Nephron (organoid): Measurements from ENCODE around the gene HSPG2.

ENCODE experiments used
- H3K27ac Mint-ChIP-seq, 3 experiments: 2 replicates each; pipeline ENCODE4 v1.8.0; 2020; ENCODE audit warnings: mixed read lengths in 3 of 3, mild to moderate bottlenecking in 2 of 3, moderate library complexity in 1 of 3
- H3K27me3 Mint-ChIP-seq: 2 replicates; pipeline ENCODE4 v1.8.0; 2021; ENCODE audit warnings: low read depth, mild to moderate bottlenecking, moderate library complexity, mixed read lengths
- H3K36me3 Mint-ChIP-seq: 2 replicates; pipeline ENCODE4 v1.8.0; 2020; ENCODE audit warnings: low read depth, mixed read lengths
- H3K4me1 Mint-ChIP-seq: 2 replicates; pipeline ENCODE4 v1.8.0; 2020; ENCODE audit warnings: mixed read lengths
- H3K4me3 Mint-ChIP-seq, 3 experiments: 2 replicates each; pipeline ENCODE4 v1.8.0; 2020; ENCODE audit warnings: mild to moderate bottlenecking in 3 of 3, mixed read lengths in 3 of 3, moderate library complexity in 2 of 3
- H3K9me3 Mint-ChIP-seq: 2 replicates; pipeline ENCODE4 v1.8.0; 2020; ENCODE audit warnings: mixed read lengths
- CTCF ChIP-seq, 3 experiments: fragments of 200-600 bp; sonication (generic); IDR thresholded peaks; one replicate each; pipeline ENCODE4 v1.5.0; 2021; ENCODE audit warnings: antibody characterized with exemption in 3 of 3; ENCODE audit not compliant: unreplicated experiment in 3 of 3

The HSPG2 gene

GRCh38 chr1:21902026-21903012 is 34.8 kb downstream of the HSPG2 start:
- Mint-ChIP-seq H3K4me1 (peaks cover 66% of the 10 kb centered on the region), H3K9me3 (no peaks in the 10 kb centered on the region), H3K27ac (peak overlapping the region; percentile 35 to 69 (median 50)), H3K36me3 (peaks cover 5% of the 10 kb centered on the region), H3K27me3 (no peaks in the 10 kb centered on the region), H3K4me3 (no peak overlapping the region)
- TF ChIP-seq CTCF (IDR thresholded peaks at IDR 0.05; ENCODE audit: unreplicated experiment in 3 of 3): no peak

- Mint-ChIP-seq H3K27me3 (no peaks in the 10 kb centered on the region), H3K36me3 (peaks cover 5% of the 10 kb centered on the region), H3K4me1 (peaks cover 75% of the 10 kb centered on the region), H3K9me3 (no peaks in the 10 kb centered on the region), H3K4me3 (no peak overlapping the region), H3K27ac (peak overlapping the region in 2 of 3 experiments; percentile 35 to 69)
- no peak for TF ChIP-seq CTCF (IDR thresholded peaks at IDR 0.05; ENCODE audit: unreplicated experiment in 3 of 3)
Observed at GRCh38 chr1:21901473-21901847, 35.6 kb downstream of the HSPG2 start.

- H3K27me3 Mint-ChIP-seq: no peaks in the 10 kb centered on the region
- no peaks in the 10 kb centered on the region for H3K9me3 Mint-ChIP-seq
- peaks cover 79% of the 10 kb centered on the region for H3K4me1 Mint-ChIP-seq
- no peak overlapping the region for H3K4me3 Mint-ChIP-seq
- H3K36me3 Mint-ChIP-seq: peaks cover 5% of the 10 kb centered on the region
- TF ChIP-seq CTCF (IDR thresholded peaks at IDR 0.05; ENCODE audit: unreplicated experiment in 3 of 3): no peak
- H3K27ac Mint-ChIP-seq: peak overlapping the region; percentile 34 to 69 (median 66)
Observed at GRCh38 chr1:21900766-21901472, 36.2 kb downstream of the HSPG2 start.

GRCh38 chr1:21899987-21900386 is 37.1 kb downstream of the HSPG2 start:
- Mint-ChIP-seq H3K27ac (peak overlapping the region; percentile 34 to 69 (median 66)), H3K27me3 (no peaks in the 10 kb centered on the region), H3K36me3 (peaks cover under 1% of the 10 kb centered on the region), H3K4me1 (peaks cover 75% of the 10 kb centered on the region), H3K9me3 (no peaks in the 10 kb centered on the region), H3K4me3 (no peak overlapping the region)
- TF ChIP-seq CTCF (IDR thresholded peaks at IDR 0.05; ENCODE audit: unreplicated experiment in 3 of 3): no peak

- Mint-ChIP-seq H3K9me3 (no peaks in the 10 kb centered on the region), H3K4me3 (no peak overlapping the region), H3K4me1 (peaks cover 73% of the 10 kb centered on the region), H3K27me3 (no peaks in the 10 kb centered on the region), H3K27ac (peak overlapping the region; percentile 67 to 69 (median 69)), H3K36me3 (no peaks in the 10 kb centered on the region)
- TF ChIP-seq CTCF (IDR thresholded peaks at IDR 0.05; ENCODE audit: unreplicated experiment in 3 of 3): no peak
Observed at GRCh38 chr1:21899267-21899810, 37.8 kb downstream of the HSPG2 start.
